Thoracic aorta (tissue), 2 donors: ENCODE results near the gene SNX33. TPM values are rescaled to one million over a fixed set of nuclear protein-coding genes. Genes with fewer than 3 reads are reported as not detected.
A peak's percentile ranks its signal among the peaks of the same experiment; 100 is the strongest.

Source experiments
- ATAC-seq: fragments of 150-250 bp; one replicate; pipeline ENCODE4 v1.8.0; 2017; ENCODE audit warnings: low read depth; ENCODE audit not compliant: insufficient number of reproducible peaks, low FRiP score
- DNase-seq: peaks from one replicate; pipeline ENCODE4 v3.0.0-alpha.2; 2020; ENCODE audit warnings: low spot score
- H3K27ac ChIP-seq, 2 donors: fragments of 200-600 bp; sonication (generic); 1 replicate in 1 of 2; 2 replicates in 1 of 2; pipeline ENCODE4 v1.5.1; 2016; ENCODE audit warnings: mild to moderate bottlenecking in 2 of 2, moderate library complexity in 2 of 2
- H3K27me3 ChIP-seq: fragments of 200-600 bp; sonication (generic); replicated peaks from 2 replicates; pipeline ENCODE4 v1.6.0; 2016; ENCODE audit warnings: mild to moderate bottlenecking; ENCODE audit not compliant: insufficient read depth
- H3K36me3 ChIP-seq: fragments of 200-600 bp; sonication (generic); one replicate; pipeline ENCODE4 v1.5.1; 2016
- H3K4me1 ChIP-seq, 2 donors: fragments of 200-600 bp; sonication (generic); 1 replicate in 1 of 2; 2 replicates in 1 of 2; pipeline versions ENCODE4 v1.5.1 to v1.6.0; 2016; ENCODE audit warnings: low read depth in 2 of 2, mild to moderate bottlenecking in 1 of 2; ENCODE audit not compliant: control insufficient read depth in 1 of 2
- H3K4me3 ChIP-seq: fragments of 200-600 bp; sonication (generic); 2 replicates; pipeline ENCODE4 v1.5.1; 2016; ENCODE audit warnings: mild to moderate bottlenecking
- H3K9me3 ChIP-seq: fragments of 200-600 bp; sonication (generic); 2 replicates; pipeline ENCODE4 v1.5.1; 2016
- CTCF ChIP-seq: fragments of 200-600 bp; sonication (generic); IDR thresholded peaks from one replicate; pipeline ENCODE4 v1.5.1; 2019; ENCODE audit warnings: antibody characterized with exemption
- total RNA-seq, 2 donors: library from RNA; depleted of rRNA; stranded (reverse); fragments of >200 nt; gene quantifications; one replicate each; pipeline versions ENCODE4 v1.1.0 to v1.2.3, GENCODE V29; 2016

SNX33 gene
- total RNA-seq, 2 donors from 2014 or later: 45.1 to 57.3 TPM

GRCh38 chr15:75694241-75695182, 46.8 kb downstream of the SNX33 start:
- ATAC-seq: peak; percentile 48
- H3K4me1 ChIP-seq: peaks cover 50 to 74% of the 10 kb centered on the region in 2 donors
- H3K36me3 ChIP-seq: peaks cover 30% of the 10 kb centered on the region
- peak; percentile 54 for TF ChIP-seq CTCF
- DNase-seq: peak; percentile 65
- H3K27ac ChIP-seq: peak overlapping the region; percentile 97 to 98
- no peaks in the 10 kb centered on the region for H3K9me3 ChIP-seq
- no peaks in the 10 kb centered on the region for H3K27me3 ChIP-seq
- H3K4me3 ChIP-seq: peak overlapping the region; percentile 48

GRCh38 chr15:75695220-75695619, 47.5 kb downstream of the SNX33 start:
- peaks cover 25% of the 10 kb centered on the region for H3K36me3 ChIP-seq
- ATAC-seq: no peak
- H3K4me3 ChIP-seq: peak overlapping the region; percentile 48
- no peaks in the 10 kb centered on the region for H3K9me3 ChIP-seq
- DNase-seq: no peak
- peak overlapping the region; percentile 97 to 98 for H3K27ac ChIP-seq
- no peaks in the 10 kb centered on the region for H3K27me3 ChIP-seq
- no peak for TF ChIP-seq CTCF
- peaks cover 55 to 81% of the 10 kb centered on the region in 2 donors for H3K4me1 ChIP-seq

- H3K9me3 ChIP-seq: no peaks in the 10 kb centered on the region
- H3K4me1 ChIP-seq: peaks cover 61 to 86% of the 10 kb centered on the region in 2 donors
- H3K27ac ChIP-seq: peak overlapping the region; percentile 97 to 98
- peaks cover 19% of the 10 kb centered on the region for H3K36me3 ChIP-seq
- TF ChIP-seq CTCF: no peak
- no peak overlapping the region for H3K4me3 ChIP-seq
- DNase-seq (no peak), ATAC-seq (no peak)
- no peaks in the 10 kb centered on the region for H3K27me3 ChIP-seq
These were observed 48.1 kb downstream of the SNX33 start for GRCh38 chr15:75695634-75696310.

GRCh38 chr15:75696311-75696720, 48.6 kb downstream of the SNX33 start:
- Histone ChIP-seq H3K4me3 (no peak overlapping the region), H3K36me3 (peaks cover 14% of the 10 kb centered on the region), H3K9me3 (no peaks in the 10 kb centered on the region), H3K4me1 (peaks cover 66 to 92% of the 10 kb centered on the region in 2 donors), H3K27ac (peak overlapping the region; percentile 97 to 98), H3K27me3 (no peaks in the 10 kb centered on the region)
- ATAC-seq: peak; percentile 8
- no peak for TF ChIP-seq CTCF
- no peak for DNase-seq

- TF ChIP-seq CTCF: no peak
- Histone ChIP-seq H3K27me3 (no peaks in the 10 kb centered on the region), H3K4me3 (no peak overlapping the region), H3K4me1 (peaks cover 69 to 97% of the 10 kb centered on the region in 2 donors), H3K27ac (peak overlapping the region; percentile 97 to 98), H3K36me3 (peaks cover 8% of the 10 kb centered on the region), H3K9me3 (no peaks in the 10 kb centered on the region)
- no peak for DNase-seq
- no peak for ATAC-seq
These were observed 49.1 kb downstream of the SNX33 start for GRCh38 chr15:75696854-75697259.
